HCT116 (cell line): ENCODE data around the gene CABP2. TPM values are rescaled to one million over a fixed set of nuclear protein-coding genes. Genes with fewer than 3 reads are reported as not detected.

ENCODE experiments used
- ATAC-seq: fragments of 200-7000 bp; cut with Tn5 transposase; 2 replicates; pipeline ENCODE4 v1.9.1; 2020; ENCODE audit warnings: mild to moderate bottlenecking, moderate library complexity
- BruUV-seq: library from RNA; stranded (reverse); fragments of 400-500 nt; replicated peaks from 2 replicates; lab custom pipeline; 2021; lab: Mats Ljungman, UMichigan
- CTCF ChIA-PET: fragments of 300-600 bp; sonication (Branson Sonifier 250); formaldehyde crosslinking; loops from one replicate; lab custom pipeline; 2021; ENCODE audit warnings: antibody characterized with exemption; lab: Charles Lee
- POLR2A ChIA-PET: fragments of 300-600, 350-600 bp; sonication (Branson Sonifier 250); formaldehyde crosslinking; loops from one replicate; lab custom pipeline; 2021; ENCODE audit warnings: antibody characterized with exemption; lab: Charles Lee
- RAD21 ChIA-PET, 2 experiments: fragments of 300-600 bp; sonication (Branson Sonifier 250); formaldehyde crosslinking; loops; one replicate each; lab custom pipeline; 2023; ENCODE audit warnings: low total read pairs in 2 of 2; ENCODE audit not compliant: uncharacterized antibody in 2 of 2, unreplicated experiment in 2 of 2, low non-redundant PET in 1 of 2; lab: Charles Lee
- DNase-seq: peaks from one replicate; pipeline ENCODE4 v3.0.0-alpha.2; 2010; ENCODE audit warnings: low read depth, low spot score
- H2AFZ ChIP-seq: fragments of 200-600 bp; shearing (Covaris generic), sonication (generic); 2 replicates; pipeline ENCODE4 v1.6.1; 2017; ENCODE audit warnings: low read depth, mixed run types, mixed read lengths, antibody characterized with exemption, low read length; ENCODE audit not compliant: poor library complexity, severe bottlenecking
- H3K27ac ChIP-seq: 2 replicates; pipeline ENCODE4 v1.5.1; 2012; ENCODE audit warnings: low read depth, low read length
- H3K27me3 ChIP-seq: fragments of 200-600 bp; sonication (generic); 2 replicates; pipeline ENCODE4 v1.6.1; 2016; ENCODE audit warnings: mixed run types, low read length, mixed read lengths; ENCODE audit not compliant: insufficient read depth
- H3K36me3 ChIP-seq, 2 experiments: fragments of 200-500 bp in 1 of 2; fragments of 200-600 bp in 1 of 2; sonication (Bioruptor generic) in 1 of 2; sonication (generic) in 1 of 2; 2 replicates each; pipeline versions ENCODE4 v1.5.1 to v1.6.1; 2014 to 2016; ENCODE audit warnings: low read length in 2 of 2, inconsistent platforms in 1 of 2, mixed read lengths in 1 of 2, mixed run types in 1 of 2; ENCODE audit not compliant: insufficient read depth in 2 of 2, control insufficient read depth in 1 of 2
- H3K4me1 ChIP-seq, 2 experiments: fragments of 200-600 bp in 1 of 2; sonication (generic) in 1 of 2; 2 replicates each; pipeline versions ENCODE4 v1.5.1 to v1.6.1; 2012 to 2017; ENCODE audit warnings: low read length in 2 of 2, inconsistent platforms in 1 of 2, mild to moderate bottlenecking in 1 of 2, mixed read lengths in 1 of 2, mixed run types in 1 of 2, moderate library complexity in 1 of 2; ENCODE audit not compliant: insufficient read depth in 2 of 2, control insufficient read depth in 1 of 2
- H3K4me2 ChIP-seq: fragments of 200-600 bp; sonication (generic); 2 replicates; pipeline ENCODE4 v1.6.1; 2017; ENCODE audit warnings: mixed run types, low read length, mixed read lengths
- H3K4me3 ChIP-seq, 2 experiments: fragments of 200-600 bp in 1 of 2; sonication (generic) in 1 of 2; replicated peaks in 1 of 2; 2 replicates each; pipeline ENCODE4 v1.5.1; 2011 to 2016; ENCODE audit warnings: low read length in 2 of 2, control low read depth in 1 of 2, low read depth in 1 of 2, mild to moderate bottlenecking in 1 of 2, mixed read lengths in 1 of 2, mixed run types in 1 of 2
- H3K79me2 ChIP-seq: fragments of 200-600 bp; sonication (generic); 2 replicates; pipeline ENCODE4 v1.6.1; 2017; ENCODE audit warnings: mild to moderate bottlenecking, mixed run types, low read length, moderate library complexity, mixed read lengths; ENCODE audit not compliant: insufficient read depth
- H3K9ac ChIP-seq: fragments of 200-600 bp; sonication (generic); 2 replicates; pipeline ENCODE4 v1.6.1; 2016; ENCODE audit warnings: low read length, mixed read lengths
- H3K9me2 ChIP-seq: fragments of 200-600 bp; sonication (generic), shearing (Covaris generic); 2 replicates; pipeline ENCODE4 v1.6.1; 2017; ENCODE audit warnings: mixed run types, mild to moderate bottlenecking, moderate library complexity; ENCODE audit not compliant: insufficient read depth
- H3K9me3 ChIP-seq, 2 experiments: fragments of 200-500 bp in 1 of 2; fragments of 200-600 bp in 1 of 2; sonication (Bioruptor generic) in 1 of 2; sonication (generic) in 1 of 2; 2 replicates each; pipeline ENCODE4 v1.6.1; 2014 to 2017; ENCODE audit warnings: low read length in 2 of 2, mixed read lengths in 2 of 2, inconsistent platforms in 1 of 2, low read depth in 1 of 2, mild to moderate bottlenecking in 1 of 2, mixed run types in 1 of 2, moderate library complexity in 1 of 2; ENCODE audit not compliant: control insufficient read depth in 1 of 2, insufficient read depth in 1 of 2
- H4K20me1 ChIP-seq: fragments of 200-600 bp; sonication (generic), shearing (Covaris generic); 2 replicates; pipeline ENCODE4 v1.6.1; 2017; ENCODE audit warnings: mixed run types, mild to moderate bottlenecking, moderate library complexity; ENCODE audit not compliant: insufficient read depth
- ATF3 ChIP-seq: IDR thresholded peaks from 2 replicates; pipeline ENCODE4 v1.6.1; 2012
- CEBPB ChIP-seq: IDR thresholded peaks from 2 replicates; pipeline ENCODE4 v1.6.1; 2012; ENCODE audit warnings: low read depth
- CTCF ChIP-seq, 3 experiments: fragments of 200-600 bp in 1 of 3; sonication (generic) in 1 of 3; IDR thresholded peaks in 2 of 3; conservative IDR thresholded peaks in 1 of 3; 2 replicates each; pipeline ENCODE4 v1.5.1; 2012 to 2017; ENCODE audit warnings: low read depth in 2 of 3, low read length in 2 of 3, antibody characterized with exemption in 1 of 3, borderline replicate concordance in 1 of 3, control low read depth in 1 of 3, mild to moderate bottlenecking in 1 of 3, mixed read lengths in 1 of 3, mixed run types in 1 of 3, moderate library complexity in 1 of 3; ENCODE audit not compliant: insufficient read depth in 1 of 3
- EGR1 ChIP-seq: IDR thresholded peaks from 2 replicates; pipeline ENCODE4 v1.6.1; 2012; ENCODE audit warnings: low read depth
- EZH2 ChIP-seq: fragments of 200-600 bp; sonication (generic); IDR thresholded peaks from 2 replicates; pipeline ENCODE4 v1.6.1; 2017; ENCODE audit warnings: antibody characterized with exemption, mixed run types
- EZH2phosphoT487 ChIP-seq: fragments of 200-600 bp; IDR thresholded peaks from 2 replicates; pipeline ENCODE4 v1.6.1; 2018; ENCODE audit warnings: antibody characterized with exemption, borderline replicate concordance
- FOSL1 ChIP-seq: IDR thresholded peaks from 2 replicates; pipeline ENCODE4 v1.6.1; 2012; ENCODE audit warnings: low read depth
- JUND ChIP-seq: IDR thresholded peaks from 2 replicates; pipeline ENCODE4 v1.6.1; 2012
- RAD21 ChIP-seq: IDR thresholded peaks from 2 replicates; pipeline ENCODE4 v1.6.1; 2012; ENCODE audit warnings: low read depth, mild to moderate bottlenecking
- SIN3A ChIP-seq: IDR thresholded peaks from 2 replicates; pipeline ENCODE4 v1.6.1; 2012; ENCODE audit warnings: low read depth
- YY1 ChIP-seq: IDR thresholded peaks from 2 replicates; pipeline ENCODE4 v1.6.1; 2011; ENCODE audit warnings: low read length, low read depth, moderate library complexity, mild to moderate bottlenecking; ENCODE audit not compliant: insufficient replicate concordance; ENCODE audit errors: extremely low read depth
- ZBTB33 ChIP-seq: IDR thresholded peaks from 2 replicates; pipeline ENCODE4 v1.6.1; 2011; ENCODE audit warnings: mild to moderate bottlenecking, low read length, moderate library complexity; ENCODE audit not compliant: insufficient replicate concordance; ENCODE audit errors: extremely low read depth
- ZFX ChIP-seq: fragments of 450-650 bp; IDR thresholded peaks from 2 replicates; pipeline ENCODE4 v1.6.1; 2017
- ZNF274 ChIP-seq: fragments of 200-500 bp; sonication (Bioruptor generic); IDR thresholded peaks from 2 replicates; pipeline ENCODE4 v1.6.1; 2014; ENCODE audit warnings: mild to moderate bottlenecking, low read depth, low read length, inconsistent platforms
- intact Hi-C: fragments of 100-400 bp; cut with micrococcal nuclease; formaldehyde crosslinking; loops from 2 replicates; pipeline ENCODE4 v1.10.0; 2022
- total RNA-seq: library from RNA; stranded (reverse); gene quantifications from one replicate; pipeline ENCODE4 v1.2.1, GENCODE V29; 2021; ENCODE audit not compliant: unreplicated experiment
- TF ChIP-seq, protein P1 (sequence below): IDR thresholded peaks from 2 replicates; pipeline ENCODE4 v1.6.1; 2012

The CABP2 gene
- total RNA-seq, 1 experiment from 2014 or later, result not detected

DNA sequence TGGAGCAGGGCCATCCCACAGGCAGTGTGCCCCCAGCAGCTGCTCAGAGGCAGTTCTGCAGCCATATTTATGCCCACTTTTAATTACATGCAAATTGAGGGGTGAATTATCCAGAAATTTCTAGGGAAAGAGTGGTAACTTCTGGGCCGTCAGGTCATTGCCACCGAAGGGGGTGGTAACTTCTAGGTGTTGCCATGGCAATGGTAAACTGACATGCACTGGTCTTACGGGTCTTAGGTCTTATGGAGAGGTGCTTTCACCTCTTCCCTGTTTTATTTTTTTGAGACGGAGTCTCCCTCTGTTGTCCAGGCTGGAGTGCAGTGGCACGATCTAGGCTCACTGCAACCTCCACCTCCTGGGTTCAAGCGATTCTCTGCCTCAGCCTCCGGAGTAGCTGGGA is 50.4 kb downstream of the CABP2 start:
- H3K9me3 ChIP-seq, result no peaks in the 10 kb centered on the region
- H4K20me1 ChIP-seq, result no peaks in the 10 kb centered on the region
- no peak for DNase-seq
- no peak overlapping the region for H3K4me2 ChIP-seq
- no peak for ATAC-seq
- H3K4me3 ChIP-seq, result no peak overlapping the region
- no peaks in the 10 kb centered on the region for H3K9me2 ChIP-seq
- BruUV-seq, result no TSS peak
- ChIA-PET POLR2A (no interaction called here), CTCF (no interaction called here), RAD21 (no interaction called here)
- intact Hi-C loops, result no loop called here
- no peak overlapping the region for H2AFZ ChIP-seq
- no peaks in the 10 kb centered on the region for H3K27me3 ChIP-seq
- H3K27ac ChIP-seq, result no peak overlapping the region
- H3K36me3 ChIP-seq, result no peaks in the 10 kb centered on the region
- TF ChIP-seq ATF3 (no peak), JUND (no peak), EGR1 (no peak), YY1 (no peak), ZFX (no peak), FOSL1 (no peak), ZBTB33 (no peak), RAD21 (no peak), SIN3A (no peak), CTCF (IDR thresholded peaks at IDR 0.05 in 2 of 3, conservative IDR thresholded peaks at IDR 0.05 in 1 of 3; ENCODE audit: borderline replicate concordance in 1 of 3, insufficient read depth in 1 of 3, low read depth in 2 of 3, low read length in 2 of 3) (no peak), CEBPB (no peak), EZH2phosphoT487 (no peak), EZH2 (no peak), ZNF274 (no peak)
- TF ChIP-seq, protein P1, sequence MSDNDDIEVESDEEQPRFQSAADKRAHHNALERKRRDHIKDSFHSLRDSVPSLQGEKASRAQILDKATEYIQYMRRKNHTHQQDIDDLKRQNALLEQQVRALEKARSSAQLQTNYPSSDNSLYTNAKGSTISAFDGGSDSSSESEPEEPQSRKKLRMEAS, result no peak
- TF ChIP-seq, all 23 proteins: peak for 0
- no peak overlapping the region for H3K9ac ChIP-seq
- peaks cover 6% of the 10 kb centered on the region; the same call in 1 of the 2 replicates for H3K79me2 ChIP-seq
- peaks cover 1 to 10% of the 10 kb centered on the region in 2 experiments for H3K4me1 ChIP-seq
